Brain pericyte (primary cell): ENCODE measurements around the gene BPIFB2.
"Not testable (repeated sequence)": the region's sequence is repeated elsewhere in the genome, so short reads cannot be mapped to it uniquely, and the experiment has no call there.

ENCODE experiments used
- DNase-seq: peaks from one replicate; pipeline ENCODE4 v3.0.0-alpha.2; 2012; ENCODE audit warnings: low read depth, low spot score

BPIFB2 gene

DNA sequence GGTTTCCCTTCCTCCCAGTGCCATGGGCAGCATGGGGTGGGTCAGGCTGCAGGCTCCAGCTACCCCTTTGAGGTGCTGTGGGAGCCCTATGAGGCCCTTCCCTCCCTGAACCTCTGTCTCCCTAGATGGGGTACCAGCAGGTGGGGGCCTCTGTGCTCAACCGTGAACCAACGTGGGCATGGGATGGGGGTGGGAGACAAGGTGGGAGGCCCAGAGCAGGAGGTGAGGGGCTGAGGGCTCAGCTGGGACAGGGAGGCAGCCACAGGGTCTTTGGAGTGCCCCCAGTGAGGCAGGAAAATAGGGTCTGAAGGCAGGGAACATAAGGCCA, 36.6 kb upstream of the BPIFB2 start:
- DNase-seq, result no peak

DNA sequence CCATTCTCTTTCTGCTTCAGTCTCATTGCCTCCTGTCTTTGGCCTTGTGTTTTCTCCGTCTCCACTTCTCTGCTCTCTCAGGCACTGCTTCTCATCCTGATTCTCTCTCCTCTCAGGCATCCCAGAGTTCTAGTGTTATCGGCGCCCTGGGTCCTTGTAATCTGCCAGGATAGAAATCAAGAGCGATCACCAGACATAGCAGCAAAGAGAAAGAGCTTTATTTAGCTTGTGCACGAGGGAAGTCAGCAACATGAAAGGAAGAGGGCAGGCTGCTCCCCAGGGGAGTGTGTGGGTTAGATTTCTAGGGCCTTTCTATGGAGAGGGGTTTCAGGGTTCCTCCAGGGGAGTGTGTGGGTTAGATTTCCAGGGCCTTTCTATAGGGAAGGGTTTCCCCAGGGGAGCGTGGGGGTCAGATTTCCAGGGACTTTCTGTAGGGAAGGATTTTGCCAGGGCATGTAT, 35.8 kb upstream of the BPIFB2 start:
- DNase-seq, result no peak

DNA sequence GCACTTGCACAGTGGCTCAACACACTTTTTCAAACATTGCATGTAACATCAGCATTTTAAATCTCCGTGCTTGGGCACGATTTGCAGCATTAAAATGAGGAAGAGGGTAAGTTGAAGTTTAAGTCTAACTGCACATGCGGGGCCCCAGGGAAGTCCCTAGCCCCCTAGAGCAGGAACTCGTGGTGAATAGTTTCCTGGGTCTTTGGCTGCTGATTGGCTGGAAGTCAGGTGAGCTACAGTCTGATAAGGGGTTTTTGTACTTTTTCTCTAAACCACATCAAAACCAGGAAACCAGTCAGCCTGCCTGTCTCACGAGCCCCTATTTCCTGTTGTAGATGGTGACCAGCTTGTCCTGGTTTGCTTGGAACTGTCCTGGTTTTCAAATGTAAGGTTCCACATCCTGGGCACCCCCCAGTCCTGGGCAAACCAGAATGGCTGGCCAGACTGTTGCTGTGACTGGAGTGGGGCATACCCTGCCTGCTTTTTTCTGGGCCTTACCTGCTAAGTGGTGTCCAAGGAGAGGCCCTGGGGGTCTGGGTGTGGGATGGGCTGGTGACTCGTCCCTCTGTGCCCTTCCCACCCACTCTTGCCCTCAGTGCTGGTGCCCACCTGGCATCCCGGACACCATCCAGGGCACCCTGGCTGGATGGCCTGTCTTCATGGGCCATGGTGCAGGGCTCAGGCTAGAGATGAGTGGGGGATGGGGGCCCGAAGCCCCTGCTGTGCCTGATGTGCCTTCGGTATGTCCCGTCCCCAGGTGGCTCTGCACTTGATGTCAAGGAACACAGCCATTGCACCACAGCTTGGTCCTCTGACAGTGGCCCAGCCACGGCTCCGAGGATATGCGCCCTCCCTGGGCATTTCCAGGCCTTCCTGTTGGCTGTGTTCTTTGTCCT, 35.1 kb upstream of the BPIFB2 start:
- DNase-seq, result no peak

- no peak for DNase-seq
These were observed 34.3 kb upstream of the BPIFB2 start for GRCh38 chr20:32973077-32973717.

GRCh38 chr20:32974204-32975064, 33.1 kb upstream of the BPIFB2 start:
- not testable (repeated sequence) for DNase-seq

DNA sequence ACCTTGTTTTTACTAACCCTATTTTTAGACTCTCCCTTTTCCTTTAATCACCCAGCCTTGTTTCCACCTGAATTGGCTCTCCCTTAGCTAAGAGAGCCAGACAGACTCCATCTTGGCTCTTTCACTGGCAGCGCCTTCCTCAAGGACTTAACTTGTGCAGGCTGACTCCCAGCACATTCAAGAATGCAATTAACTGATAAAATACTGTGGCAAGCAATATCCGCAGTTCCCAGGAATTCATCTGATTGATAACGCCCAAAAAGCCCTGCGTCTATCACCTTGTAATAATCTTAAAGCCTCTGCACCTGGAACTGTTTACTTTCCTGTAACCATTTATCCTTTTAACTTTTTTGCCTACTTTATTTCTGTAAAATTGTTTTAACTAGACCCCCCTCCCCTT, 32.4 kb upstream of the BPIFB2 start:
- not testable (repeated sequence) for DNase-seq

DNA sequence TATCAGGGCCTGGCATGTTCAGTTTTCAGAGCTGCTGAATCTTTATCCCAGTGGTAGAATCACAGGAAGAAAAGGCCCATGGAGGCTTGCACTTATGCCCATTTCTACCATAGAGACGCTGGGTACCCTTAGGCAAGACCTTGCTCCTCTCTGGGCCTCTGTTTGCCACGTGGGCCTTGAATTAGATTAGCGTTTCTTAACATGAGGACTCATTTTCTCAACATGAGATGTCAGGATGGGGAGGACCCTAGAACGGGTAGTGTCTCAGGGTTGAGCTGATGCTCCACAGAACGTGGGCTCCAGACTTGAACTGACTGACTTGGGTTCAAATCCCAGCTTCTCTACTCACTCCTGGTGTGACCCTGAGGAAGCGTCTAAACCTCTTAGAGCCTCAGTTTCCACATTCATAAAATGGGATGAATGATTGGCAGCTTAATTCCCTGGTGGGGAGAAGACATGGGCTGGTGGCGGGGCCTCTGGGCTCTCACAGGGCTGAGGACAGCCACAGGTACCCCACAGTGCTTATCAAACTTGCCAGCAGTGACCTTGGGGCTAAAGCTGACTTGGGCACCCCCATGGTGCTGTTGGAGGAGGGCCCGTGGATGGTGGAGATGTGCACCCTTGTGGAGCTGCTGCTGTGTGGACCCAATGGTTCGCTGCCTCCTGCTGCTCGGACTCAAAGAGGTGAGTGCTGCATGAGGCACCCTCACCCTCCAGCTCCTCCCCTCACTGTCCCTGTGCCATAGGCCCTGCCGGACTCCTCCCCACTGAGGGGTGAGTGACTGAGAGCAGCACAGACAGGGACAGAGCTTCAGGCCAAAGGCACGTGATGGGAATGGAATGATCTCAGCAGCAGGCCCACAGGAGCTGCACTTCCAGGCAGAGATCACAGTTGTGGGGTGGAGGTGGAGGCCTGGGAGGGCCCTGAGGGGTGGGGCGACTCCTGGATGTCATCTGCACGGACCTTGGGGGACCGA, 31.5 kb upstream of the BPIFB2 start:
- no peak for DNase-seq

DNA sequence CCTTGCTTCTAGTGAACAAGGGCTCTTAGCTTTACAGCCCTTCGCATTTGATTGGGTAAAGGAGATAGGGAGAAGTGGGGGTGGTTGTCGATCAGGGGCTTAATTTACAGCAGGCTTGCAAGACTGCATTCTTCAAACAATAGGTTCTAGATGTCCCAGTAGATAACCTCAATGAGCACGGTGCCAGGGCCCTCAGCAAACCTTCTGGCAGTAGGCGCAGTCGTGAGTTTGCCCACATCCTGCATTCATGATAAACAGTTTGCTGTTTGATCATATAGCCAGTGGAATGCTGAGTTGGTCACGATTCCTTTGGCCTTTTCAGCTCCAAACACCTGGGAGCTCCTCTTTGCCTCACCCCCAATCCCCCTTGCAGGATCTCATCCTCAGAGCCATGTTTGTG, 30.8 kb upstream of the BPIFB2 start:
- no peak for DNase-seq

- DNase-seq, result no peak
These were observed 30.1 kb upstream of the BPIFB2 start for GRCh38 chr20:32977281-32978008.

- DNase-seq, result no peak
These were observed 29.5 kb upstream of the BPIFB2 start for GRCh38 chr20:32978009-32978335.

DNA sequence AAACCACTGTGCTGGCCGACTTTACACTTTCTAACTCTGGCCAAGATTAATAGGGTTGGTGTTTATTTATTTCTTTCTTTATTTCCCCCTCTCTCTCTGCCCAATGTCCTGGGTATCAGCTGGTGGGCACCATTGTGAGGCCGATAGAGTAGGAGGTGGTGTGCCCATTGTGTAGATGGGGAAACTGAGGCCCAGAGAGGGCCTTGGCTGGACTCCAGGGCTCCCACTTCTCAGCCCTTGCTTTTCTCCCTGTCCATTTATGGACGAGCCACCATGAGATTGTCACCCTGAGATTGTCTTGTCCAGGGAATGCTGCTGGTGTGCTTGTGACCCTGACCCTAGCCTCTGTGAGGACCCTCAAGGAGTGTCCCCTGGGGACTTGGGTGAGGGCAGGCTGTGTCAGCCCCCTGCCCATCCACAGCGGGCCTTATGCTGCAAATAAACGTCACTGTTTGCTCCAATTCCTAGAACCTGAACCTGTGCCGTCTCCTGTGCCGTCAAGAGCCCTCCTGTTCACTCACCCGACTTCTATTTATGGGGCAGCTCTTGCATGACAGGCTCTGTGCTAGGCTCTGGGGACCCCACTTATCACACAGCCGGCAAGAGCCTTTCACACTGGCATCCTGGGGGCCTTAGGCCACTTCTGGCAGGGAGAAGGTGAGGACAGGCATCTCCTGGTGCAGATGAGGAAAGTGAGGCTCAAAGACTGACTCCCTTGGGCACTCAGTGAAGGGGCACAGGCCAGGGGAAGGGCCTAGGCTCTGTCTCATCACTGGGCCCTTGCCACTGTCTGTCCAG, 28.1 kb upstream of the BPIFB2 start:
- no peak for DNase-seq

- DNase-seq, result no peak
These were observed 27.2 kb upstream of the BPIFB2 start for GRCh38 chr20:32980131-32980941.

DNA sequence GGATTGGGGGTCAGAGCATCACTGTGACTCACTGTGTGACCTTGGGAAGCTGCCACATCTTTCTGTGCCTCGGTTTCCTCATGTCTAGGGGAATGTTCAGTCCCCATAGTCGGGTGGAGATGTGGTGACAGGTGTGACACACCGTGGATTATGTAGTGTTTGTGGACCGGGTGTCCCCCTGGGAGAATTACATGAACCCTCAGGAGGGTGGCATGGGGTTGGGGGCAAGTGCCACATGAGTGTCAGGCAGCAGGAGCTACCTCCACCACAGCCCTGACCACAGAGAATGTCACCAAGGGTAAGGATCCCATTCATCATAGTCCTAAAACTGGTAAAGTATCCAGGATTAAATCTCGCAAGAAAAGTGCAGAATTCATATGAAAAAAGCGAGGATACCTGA, 26.5 kb upstream of the BPIFB2 start:
- DNase-seq, result no peak

GRCh38 chr20:32982617-32983458, 24.7 kb upstream of the BPIFB2 start:
- DNase-seq, result no peak

DNA sequence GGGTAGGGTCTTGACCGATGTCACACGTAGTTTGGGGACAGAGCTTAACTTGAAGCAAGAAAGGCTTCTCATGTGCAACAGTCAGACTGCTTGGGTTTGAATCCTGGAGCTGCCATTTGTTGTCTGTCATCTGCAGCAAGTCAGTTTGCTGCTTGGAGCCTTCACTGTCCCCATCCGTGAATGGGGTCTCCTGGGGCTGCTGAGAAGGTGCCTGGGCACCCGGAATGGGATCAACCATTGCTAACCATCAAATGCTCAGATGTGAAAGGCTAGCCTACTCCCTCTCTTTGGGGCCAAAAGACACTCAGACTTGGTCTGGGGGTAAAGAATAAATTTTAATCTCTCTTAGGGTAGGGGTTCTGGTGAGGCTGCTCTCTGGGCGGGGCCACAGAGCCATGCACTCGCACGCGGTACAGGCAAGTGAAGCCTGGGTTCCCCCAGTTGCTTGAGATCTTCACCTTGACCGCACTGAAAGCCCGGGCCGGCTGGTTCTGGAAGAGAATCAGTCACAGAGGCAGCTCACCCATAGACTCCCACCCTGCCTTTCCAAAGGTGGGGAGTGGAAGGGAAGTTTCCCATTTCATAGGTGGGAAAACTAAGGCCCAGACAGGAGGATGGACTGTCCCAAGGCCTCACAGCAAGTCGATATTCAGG, 23.9 kb upstream of the BPIFB2 start:
- DNase-seq, result no peak

GRCh38 chr20:32984196-32984595, 23.3 kb upstream of the BPIFB2 start:
- DNase-seq, result no peak

DNA sequence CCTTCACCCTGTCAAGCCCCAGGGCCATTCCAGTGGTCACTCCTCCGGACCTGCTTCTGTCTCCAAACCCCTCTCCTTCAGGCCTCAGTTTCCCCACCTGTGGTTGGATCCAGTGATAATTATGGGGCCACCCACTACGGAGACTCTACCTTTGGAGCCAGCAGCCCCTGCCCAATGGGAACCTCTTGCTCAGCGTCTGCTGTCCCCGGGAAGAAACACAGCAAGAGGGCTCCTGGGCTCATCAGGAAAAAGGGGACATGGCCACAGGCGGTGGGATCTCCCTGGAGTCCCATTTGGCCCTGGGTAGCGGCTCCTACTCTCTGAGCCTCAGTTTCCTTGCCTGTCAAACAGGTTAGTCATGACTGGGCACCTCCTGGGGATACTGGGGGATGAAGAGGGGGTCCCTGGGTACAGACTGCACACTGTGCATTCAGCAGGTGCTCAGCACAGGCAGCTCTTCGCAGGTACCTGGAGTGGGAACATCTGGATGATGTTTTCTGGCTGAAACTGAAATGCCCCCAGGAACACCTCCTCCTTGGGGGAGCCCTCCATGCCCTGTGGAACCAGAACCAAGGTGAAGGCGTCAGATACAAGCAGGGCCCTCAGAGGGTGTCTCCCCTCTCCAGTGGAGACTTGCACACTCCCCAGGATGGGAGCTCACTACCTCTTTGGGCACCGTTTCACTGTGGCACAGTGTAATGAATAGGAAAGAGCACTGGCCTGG, 22.7 kb upstream of the BPIFB2 start:
- no peak for DNase-seq
